HS-27A (cell line): ENCODE measurements around the gene PCNP.
"Not testable (repeated sequence)": the region's sequence is repeated elsewhere in the genome, so short reads cannot be mapped to it uniquely, and the experiment has no call there.

Source experiments
- DNase-seq: peaks from one replicate; pipeline ENCODE4 v3.0.0-alpha.2; 2012; ENCODE audit warnings: low read depth, missing footprints

Gene PCNP

GRCh38 chr3:101573449-101574387 is at the start of gene PCNP:
Gene PCNP (plus strand): TSS chr3:101574180. CDS start chr3:101574216, 36 bp downstream.
- peak; percentile 99 for DNase-seq

GRCh38 chr3:101527441-101527840 is 46.5 kb upstream of the PCNP start:
- no peak for DNase-seq

GRCh38 chr3:101527906-101528305 is 46.1 kb upstream of the PCNP start:
- no peak for DNase-seq

- no peak for DNase-seq
Observed at GRCh38 chr3:101529816-101530685, 43.9 kb upstream of the PCNP start.

GRCh38 chr3:101530686-101531047 is 43.3 kb upstream of the PCNP start:
- no peak for DNase-seq

- DNase-seq: no peak
Observed at GRCh38 chr3:101531473-101532086, 42.4 kb upstream of the PCNP start.

GRCh38 chr3:101532783-101533602 is 41.0 kb upstream of the PCNP start:
- no peak for DNase-seq

- no peak for DNase-seq
Observed at GRCh38 chr3:101533603-101533968, 40.4 kb upstream of the PCNP start.

- DNase-seq: no peak
Observed at GRCh38 chr3:101535221-101535620, 38.8 kb upstream of the PCNP start.

GRCh38 chr3:101536266-101536665 is 37.7 kb upstream of the PCNP start:
- DNase-seq: no peak

- DNase-seq: not testable (repeated sequence)
Observed at GRCh38 chr3:101536955-101537354, 37.0 kb upstream of the PCNP start.

- DNase-seq: no peak
Observed at GRCh38 chr3:101542957-101543356, 31.0 kb upstream of the PCNP start.

GRCh38 chr3:101544161-101544850 is 29.7 kb upstream of the PCNP start:
- no peak for DNase-seq

- no peak for DNase-seq
Observed at GRCh38 chr3:101548527-101549105, 25.4 kb upstream of the PCNP start.

- no peak for DNase-seq
Observed at GRCh38 chr3:101549473-101549872, 24.5 kb upstream of the PCNP start.

GRCh38 chr3:101551359-101552081 is 22.5 kb upstream of the PCNP start:
- not testable (repeated sequence) for DNase-seq

- DNase-seq: not testable (repeated sequence)
Observed at GRCh38 chr3:101553381-101553780, 20.6 kb upstream of the PCNP start.

GRCh38 chr3:101556064-101556463 is 17.9 kb upstream of the PCNP start:
- no peak for DNase-seq

- peak; percentile 83 for DNase-seq
Observed at GRCh38 chr3:101561630-101562328, 12.2 kb upstream of the PCNP start, which contains the start of gene TRMT10C. Gene TRMT10C (plus strand): TSS chr3:101561868. CDS start chr3:101564782, 2,914 bp downstream.
